ENCODE results near the gene IYD.
A peak's percentile ranks its signal among the peaks of the same experiment; 100 is the strongest.

Gene IYD

DNA sequence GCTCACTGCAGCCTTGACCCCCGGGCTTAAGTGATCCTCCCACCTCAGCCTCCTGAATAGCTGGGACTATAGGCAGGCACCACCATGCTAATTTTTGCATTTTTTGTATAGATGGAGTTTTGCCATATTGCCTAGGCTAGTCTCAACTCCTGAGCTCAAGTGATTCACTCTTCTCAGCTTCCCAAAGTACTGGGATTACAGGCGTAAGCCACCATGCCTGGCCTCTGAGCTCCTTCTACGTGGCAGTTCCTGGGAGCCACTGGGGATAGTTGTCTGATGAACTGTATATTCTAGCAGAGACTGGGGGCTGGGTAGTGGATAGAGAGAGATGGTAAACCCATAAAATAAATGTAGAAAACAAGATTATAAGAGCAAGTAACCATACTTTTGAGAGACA is 26.1 kb downstream of the IYD start:
- no peak for DNase-seq (ENCODE audit: low read depth in 1 of 2, low spot score in 1 of 2)

DNA sequence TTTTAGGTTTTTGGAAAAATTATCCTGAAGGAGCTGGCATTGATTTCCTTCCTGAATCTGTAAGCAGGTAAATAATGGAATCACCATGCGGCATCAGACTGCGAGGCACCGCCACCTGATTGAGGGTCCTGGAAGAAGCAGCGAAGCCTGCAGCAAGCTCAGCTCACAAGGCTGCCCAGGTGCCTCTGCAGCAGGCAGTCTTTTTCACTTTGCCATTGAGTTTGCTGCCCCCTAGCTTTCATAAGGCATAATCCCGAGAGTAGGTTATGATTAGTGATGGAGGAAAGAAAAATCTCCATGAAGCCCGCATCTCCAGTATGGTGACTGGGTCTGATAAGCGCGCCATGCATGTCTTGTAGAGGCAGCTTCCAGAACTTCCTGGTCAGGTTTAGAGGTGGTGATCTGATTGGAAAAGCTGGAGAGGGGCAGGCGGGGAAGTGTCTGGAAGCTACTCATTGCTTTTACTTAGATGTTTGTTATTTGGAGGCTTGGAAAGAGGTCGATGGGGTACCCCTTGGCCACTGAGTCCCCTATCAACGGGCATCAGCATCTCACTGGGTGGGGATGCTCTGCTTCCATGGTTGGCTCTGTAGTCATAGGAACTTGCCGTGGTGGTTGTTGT is 26.7 kb downstream of the IYD start:
- no peak for DNase-seq (ENCODE audit: low read depth in 1 of 2, low spot score in 1 of 2)

DNA sequence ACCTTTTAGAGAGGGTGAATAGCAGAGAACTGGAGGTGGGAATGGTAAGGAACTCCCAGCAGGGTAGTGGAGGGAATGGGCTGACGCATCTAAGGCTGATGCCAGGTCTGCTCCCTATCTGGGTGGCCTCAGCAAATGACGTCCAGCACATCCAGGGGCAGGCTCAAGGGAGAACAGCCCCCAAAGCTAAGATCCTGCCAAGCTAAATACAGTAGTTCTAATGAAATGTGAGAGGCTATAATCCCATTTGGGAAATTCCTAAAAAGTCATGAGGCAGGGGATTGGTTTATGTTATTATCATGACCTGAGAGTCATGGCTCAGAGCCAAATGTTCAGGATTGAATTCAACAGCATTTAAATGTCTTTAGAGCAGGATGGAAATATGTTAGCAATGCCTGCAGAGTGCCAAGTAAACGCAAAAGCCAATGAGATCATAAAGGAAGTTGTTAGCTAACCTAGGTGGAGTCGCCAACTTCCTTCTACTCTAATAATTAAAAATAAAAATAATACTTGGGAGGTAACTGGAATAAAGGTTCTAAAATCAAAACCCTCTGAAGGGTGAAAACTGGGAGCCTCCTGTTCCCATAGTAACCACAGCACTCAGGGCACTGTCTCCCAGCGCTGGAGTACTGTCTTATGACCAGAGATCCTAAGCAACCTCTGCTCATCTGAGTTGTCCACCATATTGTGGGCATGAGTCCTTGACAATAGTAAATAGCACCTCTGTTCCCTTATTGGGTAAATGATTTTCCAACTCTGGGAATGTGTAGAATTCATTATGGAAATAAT is 34.8 kb downstream of the IYD start:
- DNase-seq (ENCODE audit: low read depth in 1 of 2, low spot score in 1 of 2): no peak

DNA sequence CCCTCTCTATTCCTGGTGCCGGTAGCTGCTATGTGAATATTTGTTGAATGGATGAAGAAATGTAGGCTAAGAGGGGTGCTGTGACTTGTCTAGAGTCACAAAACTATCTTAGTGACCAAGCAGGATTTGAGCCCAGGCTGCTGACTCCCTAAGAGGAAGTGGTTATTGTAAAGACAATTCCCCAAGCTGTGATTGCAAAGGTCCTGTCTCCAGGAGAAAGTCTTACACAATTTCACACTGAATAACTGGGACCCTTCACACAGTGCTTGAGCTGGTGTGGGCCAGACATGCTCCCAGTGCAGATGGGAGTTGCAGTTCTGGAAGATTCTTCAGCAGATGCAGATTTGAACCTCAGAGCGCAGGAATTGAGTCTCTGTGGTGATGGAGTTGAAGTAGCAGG is 38.1 kb downstream of the IYD start:
- no peak for DNase-seq (ENCODE audit: low read depth in 1 of 2, low spot score in 1 of 2)

DNA sequence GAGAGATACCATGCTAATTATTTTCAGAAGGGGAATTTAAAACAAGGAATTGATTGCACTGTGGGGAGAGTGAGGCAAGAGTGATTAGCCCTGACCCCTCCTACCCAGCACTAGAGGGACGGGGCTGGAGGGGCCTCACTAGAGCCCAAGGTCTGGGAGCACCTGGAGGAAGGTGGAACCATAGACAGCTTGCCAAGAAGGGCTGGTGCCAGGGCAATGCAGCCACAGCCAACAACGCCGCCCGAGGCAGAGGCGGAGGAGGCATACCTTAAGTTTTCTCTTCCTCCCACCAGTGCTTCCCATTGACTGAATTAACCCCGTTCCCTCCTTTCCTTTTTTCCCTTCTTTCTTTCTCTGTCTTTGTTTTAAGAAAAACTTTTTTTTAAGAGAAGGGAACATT is 40.0 kb downstream of the IYD start:
- DNase-seq (ENCODE audit: low read depth in 1 of 2, low spot score in 1 of 2): no peak

DNA sequence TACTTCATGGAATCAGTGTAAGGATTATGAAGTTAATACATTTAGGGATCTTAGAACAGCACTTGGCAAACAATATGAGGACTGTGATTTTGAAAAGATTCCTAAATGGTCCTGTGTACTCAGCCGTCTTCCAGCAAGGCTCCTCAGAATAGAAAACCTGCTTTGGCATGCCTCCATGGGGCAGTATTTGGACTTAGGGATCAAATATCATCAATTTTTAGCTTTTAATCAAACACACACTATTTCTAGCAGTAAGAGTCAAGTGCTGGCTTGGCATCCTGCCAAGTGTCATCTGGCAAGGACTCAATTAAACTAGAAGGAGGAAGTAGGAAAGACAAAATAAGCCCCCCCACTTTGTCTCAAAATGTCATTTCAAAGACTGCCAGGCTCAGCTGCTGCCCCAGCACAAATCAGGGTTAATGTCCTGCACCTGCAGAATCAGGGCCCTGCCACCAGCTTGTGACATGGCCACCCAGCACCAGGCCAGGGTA is 40.8 kb downstream of the IYD start:
- no peak for DNase-seq (ENCODE audit: low read depth in 1 of 2, low spot score in 1 of 2)

DNA sequence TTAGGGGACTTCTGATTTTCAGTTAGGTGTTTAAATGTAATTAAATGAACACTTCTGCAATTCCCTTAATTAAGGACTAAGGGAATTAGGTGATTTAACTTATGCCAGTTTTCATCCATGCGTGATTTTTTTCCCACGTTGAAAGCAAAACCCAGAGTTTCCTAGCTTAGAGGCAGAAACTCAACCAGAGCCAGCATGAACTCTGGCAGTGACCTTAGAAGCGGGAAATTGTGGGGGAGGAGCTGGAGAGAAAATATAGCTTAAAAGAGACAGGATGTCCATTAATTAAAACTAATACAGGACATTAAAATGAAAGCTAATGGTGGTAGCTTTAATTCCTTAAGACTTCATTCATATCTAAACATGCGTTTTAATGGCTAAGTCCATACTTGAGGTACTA is 41.6 kb downstream of the IYD start:
- no peak for DNase-seq (ENCODE audit: low read depth in 1 of 2, low spot score in 1 of 2)

DNA sequence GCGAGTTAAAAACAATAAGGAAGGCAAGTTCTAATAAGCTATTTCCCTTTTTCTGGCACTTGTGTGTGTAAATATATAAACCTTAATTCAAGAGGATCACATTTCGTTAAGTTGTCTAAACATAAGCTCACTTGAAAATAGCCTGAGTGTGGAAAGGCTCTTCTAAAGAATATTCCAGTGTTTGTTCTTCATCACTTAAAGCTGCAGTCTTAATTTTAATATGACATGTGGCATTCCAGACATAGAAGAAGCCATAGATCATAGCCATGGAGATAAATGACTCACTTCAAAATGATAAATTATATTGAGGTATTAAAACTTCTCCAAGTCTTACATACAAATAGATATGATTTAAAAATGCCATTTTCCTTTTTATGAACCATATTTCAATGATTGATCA is 42.1 kb downstream of the IYD start:
- no peak for DNase-seq (ENCODE audit: low read depth in 1 of 2, low spot score in 1 of 2)

DNA sequence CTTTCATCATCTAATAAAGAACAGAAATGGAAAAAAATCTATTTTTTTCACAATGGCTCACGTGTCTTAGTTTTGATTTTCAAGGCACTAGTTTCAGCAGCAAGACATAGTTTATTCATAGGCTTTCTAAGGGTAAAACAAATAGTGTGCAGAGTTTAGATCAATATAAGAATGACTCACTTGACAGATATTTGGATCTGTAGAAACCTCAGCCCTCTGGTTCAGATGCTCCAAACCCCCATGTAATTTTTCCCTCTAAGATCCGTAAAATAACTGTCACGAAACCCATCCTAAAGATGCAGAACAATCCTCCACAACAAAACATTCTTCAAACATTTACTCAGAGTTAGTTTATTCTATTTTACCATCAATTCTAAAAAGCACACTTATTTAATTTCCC is 43.4 kb downstream of the IYD start:
- DNase-seq (ENCODE audit: low read depth in 1 of 2, low spot score in 1 of 2): no peak

DNA sequence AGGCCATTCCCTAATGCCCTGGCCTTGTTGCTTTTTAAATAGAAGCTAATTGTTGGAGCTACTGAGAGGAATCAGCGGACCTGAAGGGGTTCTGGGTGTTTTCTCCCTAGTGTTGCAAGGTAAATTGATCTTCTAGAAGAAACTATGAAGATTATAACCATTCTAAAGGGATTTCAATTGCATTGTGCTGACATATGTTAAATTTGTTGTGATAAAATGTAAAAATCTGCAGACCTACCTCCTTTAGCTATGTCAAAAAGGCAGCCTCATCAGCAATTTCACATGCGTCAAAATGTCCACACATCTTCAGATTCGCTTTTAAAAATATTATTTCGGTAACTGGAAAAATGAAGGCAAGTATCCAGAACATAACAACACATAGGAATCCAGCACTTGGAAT is 44.4 kb downstream of the IYD start:
- DNase-seq (ENCODE audit: low read depth in 1 of 2, low spot score in 1 of 2): no peak

DNA sequence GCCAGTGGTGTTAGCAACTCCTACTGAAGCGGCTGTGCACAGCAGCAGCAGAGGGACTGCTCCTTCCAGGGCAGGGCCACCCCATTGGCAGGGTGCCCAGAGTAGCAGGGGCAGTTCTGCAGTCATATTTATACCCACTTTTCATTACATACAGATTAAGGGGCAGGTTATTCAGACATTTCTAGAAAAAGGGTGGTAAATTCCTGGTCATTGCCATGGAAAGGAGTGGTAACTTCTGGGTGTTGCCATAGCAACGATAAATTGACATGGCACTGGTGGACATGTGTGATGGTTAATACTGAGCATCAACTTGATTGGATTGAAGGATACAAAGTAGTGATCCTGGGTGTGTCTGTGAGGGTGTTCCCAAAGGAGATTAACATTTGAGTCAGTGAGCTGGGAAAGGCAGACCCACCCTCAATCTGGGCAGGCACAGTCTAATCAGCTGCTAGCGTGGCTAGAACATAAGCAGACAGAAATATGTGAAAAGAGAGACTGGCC is 45.0 kb downstream of the IYD start:
- no peak for DNase-seq (ENCODE audit: low read depth in 1 of 2, low spot score in 1 of 2)

DNA sequence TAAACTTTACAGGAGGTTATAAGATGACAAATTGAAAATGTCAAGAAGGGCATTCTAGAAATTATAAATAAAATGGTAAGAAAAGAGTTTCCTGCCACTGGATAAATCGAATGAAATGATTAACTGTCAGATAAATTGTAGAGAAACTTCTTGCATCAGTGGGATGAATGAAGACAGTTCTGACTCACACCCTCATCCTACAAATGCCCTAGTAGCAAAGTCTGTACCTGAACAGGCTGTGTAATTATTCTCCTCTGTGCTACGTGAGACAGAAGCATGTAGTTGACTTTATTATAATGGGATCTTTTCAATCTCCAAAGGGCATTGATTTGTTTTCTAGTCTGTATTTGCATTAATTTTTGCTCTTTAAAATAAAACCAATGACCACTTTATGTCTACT is 47.3 kb downstream of the IYD start:
- no peak for DNase-seq (ENCODE audit: low read depth in 1 of 2, low spot score in 1 of 2)

DNA sequence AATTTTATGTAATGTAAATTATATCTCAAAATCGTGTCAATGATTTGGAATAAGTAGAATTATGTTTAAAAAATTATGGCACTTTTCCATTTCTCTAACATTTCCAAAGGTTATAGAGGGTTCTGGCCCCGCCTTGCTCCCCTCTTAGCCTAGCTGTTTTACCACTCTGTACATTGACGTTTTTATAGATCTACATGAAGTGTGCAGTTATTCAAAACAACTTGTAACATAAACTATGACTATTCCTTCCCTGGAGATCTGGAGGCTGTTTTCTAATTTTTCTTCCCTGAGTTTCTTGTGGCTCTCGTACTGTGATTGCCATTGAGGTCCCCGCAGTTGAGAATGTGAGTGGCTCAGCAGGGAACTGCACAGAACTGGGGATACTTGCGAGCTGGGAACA is 48.4 kb downstream of the IYD start:
- DNase-seq (ENCODE audit: low read depth in 1 of 2, low spot score in 1 of 2): no peak

DNA sequence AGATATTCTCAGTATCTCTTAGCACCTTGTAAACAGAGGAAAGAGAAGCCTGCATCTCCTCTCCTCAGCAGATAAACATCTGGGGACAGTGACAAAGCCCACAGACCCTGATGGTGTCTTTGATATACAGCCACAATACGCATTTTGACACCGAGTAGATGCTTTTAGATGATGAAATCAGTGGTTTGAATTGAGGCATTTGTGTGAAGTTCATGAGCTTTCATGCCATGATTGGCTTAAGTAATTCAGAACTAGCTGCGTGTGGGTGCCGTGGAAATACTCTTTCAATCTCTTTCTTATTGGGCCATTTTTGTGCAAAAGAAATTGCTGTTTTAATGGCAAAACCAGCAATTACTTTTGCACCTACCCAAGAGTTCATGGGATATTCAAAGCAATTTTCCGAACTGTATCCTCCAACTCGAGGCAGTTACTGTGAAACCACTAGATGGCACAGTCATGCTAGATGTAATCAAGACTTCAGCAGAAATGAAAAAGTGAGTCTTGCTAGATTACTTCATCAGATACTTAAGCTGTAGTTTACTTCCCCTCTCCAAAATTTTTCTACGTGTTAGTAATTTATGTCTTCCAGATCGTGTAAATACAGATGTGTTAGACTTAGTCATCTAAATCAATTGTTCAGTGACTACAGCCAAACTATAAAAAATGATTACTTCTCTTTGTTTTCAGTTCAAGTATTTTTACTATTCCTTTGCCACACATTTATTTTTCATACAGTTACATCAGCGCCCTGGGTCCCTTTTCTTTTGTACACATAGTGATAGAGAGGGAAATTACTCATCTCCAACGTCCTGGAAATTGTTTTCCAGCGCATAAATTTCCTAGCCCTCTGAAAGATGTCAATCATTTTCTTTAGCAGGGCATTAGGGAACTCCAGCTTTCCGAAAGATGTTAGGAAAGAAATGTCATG is 49.4 kb downstream of the IYD start:
- no peak for DNase-seq (ENCODE audit: low read depth in 1 of 2, low spot score in 1 of 2)

DNA sequence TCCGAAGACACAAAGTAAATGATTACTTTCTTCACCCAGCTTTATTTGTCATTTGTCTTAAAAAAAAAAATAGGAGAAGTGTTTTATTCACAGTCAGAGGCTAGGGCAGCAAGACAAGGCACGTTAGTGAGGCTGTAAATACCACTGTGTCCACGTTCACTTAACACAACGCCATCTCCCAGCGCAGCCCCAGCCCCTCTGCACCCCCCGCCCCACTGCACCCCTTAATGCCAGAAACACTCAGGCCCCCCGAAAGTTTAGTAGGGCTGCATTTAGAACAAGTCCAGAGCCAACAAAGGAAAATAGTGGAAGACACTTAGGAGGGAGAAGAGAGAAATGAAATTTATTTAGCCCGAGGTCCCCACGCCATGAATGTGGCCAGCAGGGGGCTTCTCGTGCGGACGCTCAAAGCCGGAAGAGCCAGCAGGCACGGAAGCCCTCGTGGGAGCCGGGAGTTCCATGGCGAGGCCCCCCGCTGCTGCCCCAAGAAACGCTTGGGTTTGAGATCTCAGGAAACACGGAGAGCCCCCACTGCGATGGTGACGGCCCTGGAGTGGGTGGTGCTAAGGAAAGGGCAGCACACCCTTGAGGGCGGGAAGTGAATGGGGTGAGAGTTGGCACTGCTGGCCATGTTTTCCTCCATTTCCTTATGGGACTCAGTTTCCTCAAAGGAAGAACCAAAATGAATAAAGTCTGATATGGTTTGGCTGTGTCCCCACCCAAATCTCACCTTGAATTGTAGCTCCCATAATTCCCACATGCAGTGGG is 50.2 kb downstream of the IYD start:
- peak; percentile 18 to 30 for DNase-seq (ENCODE audit: low read depth in 1 of 2, low spot score in 1 of 2)

DNA sequence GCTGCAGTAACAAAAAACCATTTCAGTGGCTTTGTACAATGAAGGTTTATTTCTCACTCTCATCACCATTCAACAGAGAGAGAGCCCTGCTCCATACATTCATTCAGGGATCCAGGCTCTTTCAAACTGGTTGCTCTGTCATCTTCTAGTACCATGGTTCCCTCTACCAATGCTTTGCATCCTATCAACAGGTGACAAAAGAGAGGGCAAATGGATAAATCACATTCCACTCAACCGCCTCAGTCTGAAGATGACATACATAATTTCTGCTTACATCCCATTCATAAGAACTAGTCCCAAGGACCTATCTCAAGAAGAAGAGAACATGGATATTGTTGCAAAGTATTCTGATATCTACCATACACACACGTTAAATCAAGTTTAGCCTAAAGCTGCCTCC is 51.6 kb downstream of the IYD start:
- no peak for DNase-seq (ENCODE audit: low read depth in 1 of 2, low spot score in 1 of 2)

DNA sequence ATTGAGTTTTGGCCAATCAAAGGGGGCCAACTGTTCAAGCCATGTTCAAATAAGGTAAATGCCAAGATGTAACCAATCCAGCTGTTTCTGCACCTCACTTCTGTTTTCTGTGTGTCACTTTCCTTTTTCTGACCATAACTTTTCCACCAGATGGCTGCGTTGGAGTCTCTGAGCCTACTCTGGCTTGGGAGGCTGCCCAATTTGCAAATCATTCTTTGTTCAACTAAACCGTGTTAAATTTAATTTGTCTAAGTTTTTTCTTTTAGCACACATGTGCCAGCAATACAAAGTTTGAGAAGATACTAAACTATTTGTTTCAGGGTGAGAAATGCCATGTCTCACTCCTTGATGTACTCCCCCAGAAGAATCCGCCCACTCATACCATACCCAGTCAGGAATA is 52.1 kb downstream of the IYD start:
- DNase-seq (ENCODE audit: low read depth in 1 of 2, low spot score in 1 of 2): no peak

DNA sequence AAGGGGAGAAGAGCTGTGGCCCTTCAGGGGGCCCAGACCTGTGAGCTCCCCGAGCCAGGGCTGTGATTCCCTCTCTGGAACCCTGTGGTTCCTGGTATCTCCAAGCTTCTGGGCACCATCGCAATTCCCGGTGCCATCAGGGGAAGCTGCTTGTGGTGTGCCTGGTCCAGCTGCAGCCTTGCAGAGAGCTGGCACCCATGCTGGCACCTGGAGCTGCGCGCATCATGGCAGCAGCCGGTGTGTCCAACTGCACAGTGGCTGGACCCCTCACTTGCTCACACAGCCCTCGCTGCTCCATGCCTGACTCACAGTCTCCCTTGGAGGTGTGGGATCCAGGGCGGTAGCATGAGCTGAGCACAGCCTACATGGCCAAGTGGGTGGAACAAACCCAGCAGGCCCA is 56.7 kb downstream of the IYD start:
- no peak for DNase-seq (ENCODE audit: low read depth in 1 of 2, low spot score in 1 of 2)

DNA sequence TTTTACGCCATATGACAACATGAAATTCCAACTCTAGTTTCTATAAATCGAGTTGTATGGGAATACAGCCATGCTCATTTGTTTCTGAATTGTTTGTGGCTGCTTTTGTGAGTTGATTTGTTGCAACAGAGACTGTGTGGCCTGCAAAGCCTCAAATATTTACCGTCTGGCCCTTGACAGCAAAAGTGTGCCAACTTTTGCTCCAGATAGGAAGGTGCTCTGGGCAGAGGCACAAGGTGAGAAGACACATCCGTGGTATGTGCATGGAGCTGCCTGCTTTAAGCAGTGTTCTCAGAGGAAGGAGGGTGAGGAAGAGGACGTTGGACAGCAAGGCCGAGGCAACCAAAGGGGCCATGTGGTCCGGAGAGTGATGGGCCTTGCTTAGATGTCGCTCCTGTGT is 57.4 kb downstream of the IYD start:
- DNase-seq (ENCODE audit: low read depth in 1 of 2, low spot score in 1 of 2): no peak

DNA sequence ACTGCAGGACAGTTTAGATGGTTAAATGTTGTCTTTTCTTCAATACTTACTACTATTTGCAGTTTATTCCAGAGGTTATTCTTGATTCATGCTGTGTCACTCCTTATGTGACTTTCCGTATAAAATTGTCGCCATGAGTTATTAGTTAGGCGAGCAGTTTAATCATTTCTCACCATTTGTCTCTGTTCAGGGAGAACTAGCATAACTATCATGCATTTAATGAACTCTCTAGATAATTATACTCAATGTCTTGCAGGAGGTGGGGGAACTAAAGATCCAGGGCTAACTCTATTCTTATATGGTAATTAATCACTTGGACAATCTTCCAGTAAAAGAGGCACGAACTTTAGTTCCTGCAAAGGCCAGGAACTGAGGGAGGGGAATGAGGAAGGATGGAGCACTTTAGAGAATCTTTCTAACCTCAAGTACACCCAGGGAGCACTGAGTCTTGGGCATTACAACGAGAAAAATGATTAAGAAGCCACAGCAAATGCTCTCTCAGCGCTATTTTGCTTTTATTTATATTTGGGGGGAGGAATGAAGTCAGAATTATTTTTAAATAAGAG is 58.3 kb downstream of the IYD start:
- DNase-seq (ENCODE audit: low read depth in 1 of 2, low spot score in 1 of 2): no peak

DNA sequence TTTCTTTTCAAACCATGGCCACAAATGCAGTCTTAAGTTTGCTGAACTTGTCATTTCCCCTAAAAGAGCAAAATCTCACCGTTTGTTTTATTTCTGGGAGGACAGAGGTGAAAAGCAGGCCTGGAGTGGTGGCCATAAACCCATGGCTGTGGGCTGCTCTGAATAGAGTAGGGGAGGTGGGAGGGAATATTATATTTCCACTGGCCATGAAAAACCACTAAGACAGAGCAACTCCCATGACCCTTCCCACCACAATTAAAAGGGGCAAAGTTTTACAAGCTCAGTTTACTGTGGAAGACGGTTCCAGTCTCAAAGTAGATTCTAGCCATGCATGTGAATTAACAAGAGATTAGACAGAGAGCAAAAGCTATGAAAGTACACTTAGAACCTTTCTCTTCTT is 59.0 kb downstream of the IYD start:
- no peak for DNase-seq (ENCODE audit: low read depth in 1 of 2, low spot score in 1 of 2)
